Panc1 (cell line): ENCODE data around the gene SPATA46. TPM values are rescaled to one million over a fixed set of nuclear protein-coding genes. Genes with fewer than 3 reads are reported as not detected.

Experiments
- ATAC-seq: fragments of 200-7000 bp; cut with Tn5 transposase; 2 replicates; pipeline ENCODE4 v1.9.1; 2020; ENCODE audit warnings: mild to moderate bottlenecking, moderate library complexity
- BruUV-seq: library from RNA; stranded (reverse); fragments of 400-500 nt; replicated peaks from 2 replicates; lab custom pipeline; 2021; lab: Mats Ljungman, UMichigan
- CTCF ChIA-PET: fragments of 300-600 bp; sonication (Branson Sonifier 250); formaldehyde crosslinking; loops from one replicate; lab custom pipeline; 2022; ENCODE audit warnings: antibody characterized with exemption; lab: Charles Lee
- POLR2A ChIA-PET: fragments of 300-600 bp; sonication (Branson Sonifier 250); formaldehyde crosslinking; loops from one replicate; lab custom pipeline; 2022; ENCODE audit warnings: antibody characterized with exemption; lab: Charles Lee
- DNase-seq: peaks from one replicate; pipeline ENCODE4 v3.0.0-alpha.2; 2010; ENCODE audit warnings: low read depth, low spot score
- H3K27ac ChIP-seq: 2 replicates; pipeline ENCODE4 v1.5.1; 2011; ENCODE audit warnings: mild to moderate bottlenecking, low read length, inconsistent platforms
- H3K27me3 ChIP-seq: fragments of 200-500 bp; sonication (Bioruptor generic); 2 replicates; pipeline ENCODE4 v1.6.0; 2014; ENCODE audit warnings: low read length, inconsistent platforms; ENCODE audit not compliant: control insufficient read depth, insufficient read depth
- H3K36me3 ChIP-seq: fragments of 200-500 bp; sonication (Bioruptor generic); 2 replicates; pipeline ENCODE4 v1.5.1; 2014; ENCODE audit warnings: inconsistent platforms, mild to moderate bottlenecking, low read length, moderate library complexity; ENCODE audit not compliant: control insufficient read depth, insufficient read depth
- H3K4me1 ChIP-seq: 2 replicates; pipeline ENCODE4 v1.5.1; 2011; ENCODE audit warnings: inconsistent platforms, mild to moderate bottlenecking, low read length, moderate library complexity; ENCODE audit not compliant: control insufficient read depth, insufficient read depth
- H3K4me3 ChIP-seq, 2 experiments: 2 replicates each; pipeline ENCODE4 v1.5.1; 2011 to 2012; ENCODE audit warnings: low read depth in 2 of 2, low read length in 2 of 2, mild to moderate bottlenecking in 2 of 2, inconsistent platforms in 1 of 2, moderate library complexity in 1 of 2
- H3K9me3 ChIP-seq: fragments of 200-500 bp; sonication (Bioruptor generic); 2 replicates; pipeline ENCODE4 v1.5.1; 2014; ENCODE audit warnings: low read depth, mild to moderate bottlenecking, inconsistent platforms, low read length, moderate library complexity; ENCODE audit not compliant: control insufficient read depth, insufficient read depth
- CTCF ChIP-seq: fragments of 450-650 bp; IDR thresholded peaks from 2 replicates; pipeline ENCODE4 v1.5.1; 2017; ENCODE audit warnings: mild to moderate bottlenecking
- POLR2AphosphoS5 ChIP-seq: IDR thresholded peaks from 2 replicates; pipeline ENCODE4 v1.6.1; 2012; ENCODE audit warnings: mild to moderate bottlenecking, low read depth, low read length, moderate library complexity
- REST ChIP-seq, 2 experiments: IDR thresholded peaks; 2 replicates each; pipeline ENCODE4 v1.6.1; 2011 to 2012; ENCODE audit warnings: low read depth in 2 of 2, control low read depth in 1 of 2, low read length in 1 of 2, mild to moderate bottlenecking in 1 of 2, moderate library complexity in 1 of 2; ENCODE audit not compliant: insufficient read depth in 1 of 2
- SIN3A ChIP-seq: IDR thresholded peaks from 2 replicates; pipeline ENCODE4 v1.6.1; 2012; ENCODE audit warnings: low read depth, mild to moderate bottlenecking, low read length, moderate library complexity, borderline replicate concordance; ENCODE audit not compliant: insufficient read depth
- TCF7L2 ChIP-seq: IDR thresholded peaks from 2 replicates; pipeline ENCODE4 v1.6.1; 2011; ENCODE audit warnings: mild to moderate bottlenecking, low read depth, low read length, inconsistent platforms
- in situ Hi-C: cut with HindIII; loops from 2 replicates; pipeline ENCODE4 v1.10.0; 2016; ENCODE audit warnings: low sequenced_read_pairs, low pct_unique_long_range_greater_than_20kb
- intact Hi-C: fragments of 100-400 bp; cut with micrococcal nuclease; formaldehyde crosslinking; loops from one replicate; pipeline ENCODE4 v1.10.0; 2022; ENCODE audit not compliant: unreplicated experiment
- total RNA-seq: library from RNA; stranded (reverse); gene quantifications from one replicate; pipeline ENCODE4 v1.2.1, GENCODE V29; 2021; ENCODE audit not compliant: unreplicated experiment

Gene SPATA46
- total RNA-seq, 1 experiment from 2014 or later: not detected

GRCh38 chr1:162400790-162401355 lies 24.2 kb upstream of the SPATA46 start:
- peaks cover 4% of the 10 kb centered on the region; the same call in 1 of the 2 replicates for H3K27me3 ChIP-seq
- H3K36me3 ChIP-seq: no peaks in the 10 kb centered on the region
- in situ Hi-C loops: no loop called here
- TF ChIP-seq POLR2AphosphoS5 (no peak), SIN3A (no peak), CTCF (no peak), REST (IDR thresholded peaks at IDR 0.05; ENCODE audit: insufficient read depth in 1 of 2, low read depth in 2 of 2, low read length in 1 of 2) (no peak), TCF7L2 (no peak)
- no peak overlapping the region for H3K4me3 ChIP-seq
- ChIA-PET CTCF (no interaction called here), POLR2A (no interaction called here)
- no peaks in the 10 kb centered on the region for H3K9me3 ChIP-seq
- intact Hi-C loops: no loop called here
- no peak overlapping the region for H3K27ac ChIP-seq
- no TSS peak for BruUV-seq
- H3K4me1 ChIP-seq: no peaks in the 10 kb centered on the region
- DNase-seq: no peak
- ATAC-seq: no peak

- ATAC-seq (no peak), DNase-seq (no peak)
- Histone ChIP-seq H3K27ac (no peak overlapping the region), H3K36me3 (no peaks in the 10 kb centered on the region), H3K9me3 (no peaks in the 10 kb centered on the region), H3K4me3 (no peak overlapping the region), H3K27me3 (peaks cover 8% of the 10 kb centered on the region; the same call in 1 of the 2 replicates), H3K4me1 (no peaks in the 10 kb centered on the region)
- ChIA-PET POLR2A (no interaction called here), CTCF (no interaction called here)
- in situ Hi-C loops: no loop called here
- intact Hi-C loops: loop anchor here (10.0 kb wide), 1 partner anchor 634 kb away; the partner anchor contains the start of gene ATF6
- no TSS peak for BruUV-seq
- no peak for TF ChIP-seq REST (IDR thresholded peaks at IDR 0.05; ENCODE audit: insufficient read depth in 1 of 2, low read depth in 2 of 2, low read length in 1 of 2)
- no peak for TF ChIP-seq TCF7L2
- TF ChIP-seq CTCF: no peak
- no peak for TF ChIP-seq POLR2AphosphoS5
- TF ChIP-seq SIN3A: no peak
These were observed 22.4 kb upstream of the SPATA46 start for GRCh38 chr1:162398999-162399580.
